HepG2 (cell line): Measurements from ENCODE around the gene SPAG9. TPM values are rescaled to one million over a fixed set of nuclear protein-coding genes. Genes with fewer than 3 reads are reported as not detected.
A peak's percentile ranks its signal among the peaks of the same experiment; 100 is the strongest.

ENCODE experiments used
- DNMT3B ChIP-seq: conservative IDR thresholded peaks from 2 replicates; pipeline ENCODE4 v1.6.1; 2016; ENCODE audit warnings: missing biosample characterization, control low read depth
- GABPB1 ChIP-seq: IDR thresholded peaks from 2 replicates; pipeline ENCODE4 v1.6.1; 2016; ENCODE audit warnings: mild to moderate bottlenecking, missing genetic modification reagents, moderate library complexity, missing compliant biosample characterization
- HMG20B ChIP-seq: conservative IDR thresholded peaks from 2 replicates; pipeline ENCODE4 v1.6.1; 2016; ENCODE audit warnings: missing genetic modification reagents, missing compliant biosample characterization
- HOXA7 ChIP-seq: sonication (generic); formaldehyde crosslinking; IDR thresholded peaks from 2 replicates; pipeline ENCODE4 v1.8.1; 2022; ENCODE audit warnings: mild to moderate bottlenecking, missing genetic modification reagents, moderate library complexity
- KMT2B ChIP-seq: IDR thresholded peaks from 2 replicates; pipeline ENCODE4 v1.6.1; 2016; ENCODE audit warnings: missing genetic modification reagents, missing compliant biosample characterization
- NFE2L1 ChIP-seq: sonication (generic); formaldehyde crosslinking; IDR thresholded peaks from 2 replicates; pipeline ENCODE4 v1.4.0; 2020; ENCODE audit warnings: missing genetic modification reagents, mild to moderate bottlenecking, borderline replicate concordance
- NFIB ChIP-seq: sonication (generic); formaldehyde crosslinking; IDR thresholded peaks from 2 replicates; pipeline ENCODE4 v1.9.0; 2021; ENCODE audit warnings: missing genetic modification reagents, mild to moderate bottlenecking, borderline replicate concordance
- POLR2AphosphoS2 ChIP-seq: IDR thresholded peaks from 2 replicates; pipeline ENCODE4 v1.6.1; 2011; ENCODE audit warnings: low read depth, low read length, improper control_type of control experiment
- RAD51 ChIP-seq: fragments of 450-650 bp; IDR thresholded peaks from 2 replicates; pipeline ENCODE4 v1.6.1; 2016; ENCODE audit warnings: borderline replicate concordance
- SIN3B ChIP-seq: fragments of 150-350 bp; IDR thresholded peaks from 2 replicates; pipeline ENCODE4 v1.6.1; 2014; ENCODE audit warnings: low read length
- SMYD3 ChIP-seq: sonication (generic); formaldehyde crosslinking; IDR thresholded peaks from 2 replicates; pipeline ENCODE4 v1.8.1; 2023; ENCODE audit warnings: mild to moderate bottlenecking, missing genetic modification reagents
- SP2 ChIP-seq: sonication (generic); formaldehyde crosslinking; IDR thresholded peaks from 2 replicates; pipeline ENCODE4 v1.5.1; 2020; ENCODE audit warnings: mild to moderate bottlenecking, missing genetic modification reagents
- TARDBP ChIP-seq: sonication (generic); formaldehyde crosslinking; IDR thresholded peaks from 2 replicates; pipeline ENCODE4 v1.8.0; 2022; ENCODE audit warnings: mild to moderate bottlenecking, missing genetic modification reagents
- ZNF251 ChIP-seq: sonication (generic); formaldehyde crosslinking; IDR thresholded peaks from 2 replicates; pipeline ENCODE4 v1.9.0; 2021; ENCODE audit warnings: mild to moderate bottlenecking, missing genetic modification reagents
- ZNF335 ChIP-seq: sonication (generic); formaldehyde crosslinking; IDR thresholded peaks from 2 replicates; pipeline ENCODE4 v1.4.0; 2020; ENCODE audit warnings: missing genetic modification reagents
- ZNF567 ChIP-seq: sonication (generic); formaldehyde crosslinking; IDR thresholded peaks from 2 replicates; pipeline ENCODE4 v1.8.1; 2023; ENCODE audit warnings: mild to moderate bottlenecking, missing genetic modification reagents, borderline replicate concordance
- ZNF577 ChIP-seq: sonication (generic); formaldehyde crosslinking; IDR thresholded peaks from 2 replicates; pipeline ENCODE4 v1.4.0; 2020; ENCODE audit warnings: mild to moderate bottlenecking, low read depth, missing genetic modification reagents, borderline replicate concordance
- ZNF790 ChIP-seq: sonication (generic); formaldehyde crosslinking; IDR thresholded peaks from 2 replicates; pipeline ENCODE4 v1.8.0; 2022; ENCODE audit warnings: missing genetic modification reagents, mild to moderate bottlenecking, borderline replicate concordance
- polyA plus RNA-seq, 8 experiments: library from polyadenylated mRNA; depleted of rRNA in 3 of 8; stranded (reverse) in 7 of 8; unstranded in 1 of 8; fragments of >200 nt; fragmentation: Illumina TruSeq in 4 of 8; extraction: Trizol in 4 of 8; gene quantifications; 2 replicates each; pipeline versions ENCODE4 v1.2.1 to v1.2.3, GENCODE V29; 2011 to 2016; ENCODE audit warnings: low read depth in 4 of 8, missing spikeins in 1 of 8, mixed read lengths in 1 of 8; ENCODE audit not compliant: insufficient read depth in 1 of 8
- total RNA-seq, 5 experiments: library from RNA; depleted of rRNA; stranded (reverse); fragments of >200 nt; fragmentation: Illumina TruSeq; extraction: Trizol; gene quantifications; 2 replicates each; pipeline ENCODE4 v1.2.3, GENCODE V29; 2016; ENCODE audit warnings: low read depth in 1 of 5
- TF ChIP-seq, protein P1 (sequence below): sonication (generic); formaldehyde crosslinking; IDR thresholded peaks from 2 replicates; pipeline ENCODE4 v1.8.1; 2023; ENCODE audit warnings: mild to moderate bottlenecking, missing genetic modification reagents
- TF ChIP-seq, protein P2 (sequence below): sonication (generic); formaldehyde crosslinking; IDR thresholded peaks from 2 replicates; pipeline ENCODE4 v1.5.1; 2020; ENCODE audit warnings: mild to moderate bottlenecking, missing genetic modification reagents
- TF ChIP-seq, protein P3 (sequence below): sonication (generic); formaldehyde crosslinking; conservative IDR thresholded peaks from 2 replicates; pipeline ENCODE4 v1.8.0; 2022; ENCODE audit warnings: missing genetic modification reagents
- TF ChIP-seq, protein P4 (sequence below): sonication (generic); formaldehyde crosslinking; IDR thresholded peaks from 2 replicates; pipeline ENCODE4 v1.4.0; 2020; ENCODE audit warnings: low read depth, mild to moderate bottlenecking, missing genetic modification reagents

Gene SPAG9
- total and polyA plus RNA-seq, 2 of the 13 experiments (the other 11 are each of a cell fraction or from before 2014, with no cell fraction given) = 43.2 to 78.6 TPM

DNA sequence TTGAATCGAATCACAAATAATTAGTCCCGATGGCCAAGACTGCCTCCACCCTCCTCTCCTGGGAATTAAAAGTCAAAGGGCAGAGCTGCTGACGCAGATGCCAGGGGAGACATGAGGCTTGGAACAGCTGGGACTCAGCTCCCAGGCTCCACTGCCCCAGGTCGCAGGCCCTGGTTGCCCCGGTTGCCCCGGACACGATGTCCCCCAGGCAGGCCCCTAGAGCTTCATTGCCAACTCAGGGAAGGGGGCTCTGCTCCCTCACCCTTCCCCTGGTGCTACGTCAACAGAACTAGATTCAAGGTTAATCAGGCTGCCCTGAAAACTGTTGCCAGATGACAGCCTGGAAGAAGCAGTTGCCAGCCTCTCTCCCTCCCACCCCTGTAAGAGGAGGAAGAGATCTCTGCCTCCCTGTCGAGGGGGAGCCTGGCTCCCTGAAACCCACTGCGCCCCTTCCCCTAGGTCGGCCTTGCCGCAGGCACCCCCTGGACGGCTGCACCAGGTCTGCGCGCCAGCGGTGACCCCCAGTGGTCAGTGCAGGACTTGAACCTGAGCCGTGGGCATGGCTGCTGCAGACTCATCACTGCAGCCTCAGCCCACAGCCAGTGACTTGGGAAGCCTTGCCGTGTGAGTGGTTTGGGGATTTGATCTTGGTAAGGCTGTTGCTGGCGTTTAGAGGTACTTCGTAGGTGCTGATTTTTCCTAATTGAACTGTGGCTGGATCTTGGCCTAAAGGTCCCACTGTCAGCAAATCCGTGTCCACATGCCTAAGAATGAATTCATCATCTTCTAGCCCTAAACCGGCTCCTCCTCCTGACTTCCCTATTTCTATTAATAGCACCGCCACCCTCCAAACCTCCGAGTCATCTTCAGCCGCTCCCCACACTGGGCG lies 170.4 kb downstream of the SPAG9 start (continued):
- TF ChIP-seq ZNF251 (CRISPR knock-in tag) (no peak), KMT2B (CRISPR knock-in tag) (0 out of 2 replicates have a peak, but pooled peaks have one; percentile 11), NFIB (CRISPR knock-in tag) (0 out of 2 replicates have a peak, but pooled peaks have one; percentile 63), ZNF577 (0 out of 2 replicates have a peak, but pooled peaks have one; percentile 68), TARDBP (CRISPR knock-in tag) (no peak; the same call in 1 of the 2 replicates), RAD51 (no peak), NFE2L1 (CRISPR knock-in tag) (no peak), SIN3B (no peak), ZNF335 (CRISPR knock-in tag) (no peak), ZNF790 (CRISPR knock-in tag) (no peak), GABPB1 (CRISPR knock-in tag) (peak; percentile 69; the same call in 1 of the 2 replicates), DNMT3B (no peak), SMYD3 (CRISPR knock-in tag) (no peak), POLR2AphosphoS2 (no peak), ZNF567 (CRISPR knock-in tag) (0 out of 2 replicates have a peak, but pooled peaks have one; percentile 59), HMG20B (CRISPR knock-in tag) (no peak), HOXA7 (CRISPR knock-in tag) (no peak), SP2 (CRISPR knock-in tag) (no peak)
- TF ChIP-seq, protein P1, sequence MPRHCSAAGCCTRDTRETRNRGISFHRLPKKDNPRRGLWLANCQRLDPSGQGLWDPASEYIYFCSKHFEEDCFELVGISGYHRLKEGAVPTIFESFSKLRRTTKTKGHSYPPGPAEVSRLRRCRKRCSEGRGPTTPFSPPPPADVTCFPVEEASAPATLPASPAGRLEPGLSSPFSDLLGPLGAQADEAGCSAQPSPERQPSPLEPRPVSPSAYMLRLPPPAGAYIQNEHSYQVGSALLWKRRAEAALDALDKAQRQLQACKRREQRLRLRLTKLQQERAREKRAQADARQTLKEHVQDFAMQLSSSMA (CRISPR knock-in tag) = peak; percentile 83; the same call in 1 of the 2 replicates
- TF ChIP-seq, protein P2, sequence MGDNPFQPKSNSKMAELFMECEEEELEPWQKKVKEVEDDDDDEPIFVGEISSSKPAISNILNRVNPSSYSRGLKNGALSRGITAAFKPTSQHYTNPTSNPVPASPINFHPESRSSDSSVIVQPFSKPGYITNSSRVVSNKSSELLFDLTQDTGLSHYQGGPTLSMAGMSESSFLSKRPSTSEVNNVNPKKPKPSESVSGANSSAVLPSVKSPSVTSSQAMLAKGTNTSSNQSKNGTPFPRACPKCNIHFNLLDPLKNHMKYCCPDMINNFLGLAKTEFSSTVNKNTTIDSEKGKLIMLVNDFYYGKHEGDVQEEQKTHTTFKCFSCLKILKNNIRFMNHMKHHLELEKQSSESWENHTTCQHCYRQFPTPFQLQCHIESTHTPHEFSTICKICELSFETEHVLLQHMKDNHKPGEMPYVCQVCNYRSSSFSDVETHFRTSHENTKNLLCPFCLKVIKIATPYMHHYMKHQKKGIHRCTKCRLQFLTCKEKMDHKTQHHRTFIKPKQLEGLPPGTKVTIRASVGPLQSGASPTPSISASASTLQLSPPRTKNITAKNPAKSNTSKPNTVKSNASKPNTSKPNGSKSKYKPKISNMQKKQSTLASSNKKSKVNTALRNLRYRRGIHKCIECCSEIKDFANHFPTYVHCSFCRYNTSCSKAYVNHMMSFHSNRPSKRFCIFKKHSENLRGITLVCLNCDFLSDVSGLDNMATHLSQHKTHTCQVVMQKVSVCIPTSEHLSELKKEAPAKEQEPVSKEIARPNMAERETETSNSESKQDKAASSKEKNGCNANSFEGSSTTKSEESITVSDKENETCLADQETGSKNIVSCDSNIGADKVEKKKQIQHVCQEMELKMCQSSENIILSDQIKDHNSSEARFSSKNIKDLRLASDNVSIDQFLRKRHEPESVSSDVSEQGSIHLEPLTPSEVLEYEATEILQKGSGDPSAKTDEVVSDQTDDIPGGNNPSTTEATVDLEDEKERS (CRISPR knock-in tag) = no peak
- TF ChIP-seq, protein P3, sequence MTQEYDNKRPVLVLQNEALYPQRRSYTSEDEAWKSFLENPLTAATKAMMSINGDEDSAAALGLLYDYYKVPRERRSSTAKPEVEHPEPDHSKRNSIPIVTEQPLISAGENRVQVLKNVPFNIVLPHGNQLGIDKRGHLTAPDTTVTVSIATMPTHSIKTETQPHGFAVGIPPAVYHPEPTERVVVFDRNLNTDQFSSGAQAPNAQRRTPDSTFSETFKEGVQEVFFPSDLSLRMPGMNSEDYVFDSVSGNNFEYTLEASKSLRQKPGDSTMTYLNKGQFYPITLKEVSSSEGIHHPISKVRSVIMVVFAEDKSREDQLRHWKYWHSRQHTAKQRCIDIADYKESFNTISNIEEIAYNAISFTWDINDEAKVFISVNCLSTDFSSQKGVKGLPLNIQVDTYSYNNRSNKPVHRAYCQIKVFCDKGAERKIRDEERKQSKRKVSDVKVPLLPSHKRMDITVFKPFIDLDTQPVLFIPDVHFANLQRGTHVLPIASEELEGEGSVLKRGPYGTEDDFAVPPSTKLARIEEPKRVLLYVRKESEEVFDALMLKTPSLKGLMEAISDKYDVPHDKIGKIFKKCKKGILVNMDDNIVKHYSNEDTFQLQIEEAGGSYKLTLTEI (CRISPR knock-in tag) = no peak
- TF ChIP-seq, protein P4, sequence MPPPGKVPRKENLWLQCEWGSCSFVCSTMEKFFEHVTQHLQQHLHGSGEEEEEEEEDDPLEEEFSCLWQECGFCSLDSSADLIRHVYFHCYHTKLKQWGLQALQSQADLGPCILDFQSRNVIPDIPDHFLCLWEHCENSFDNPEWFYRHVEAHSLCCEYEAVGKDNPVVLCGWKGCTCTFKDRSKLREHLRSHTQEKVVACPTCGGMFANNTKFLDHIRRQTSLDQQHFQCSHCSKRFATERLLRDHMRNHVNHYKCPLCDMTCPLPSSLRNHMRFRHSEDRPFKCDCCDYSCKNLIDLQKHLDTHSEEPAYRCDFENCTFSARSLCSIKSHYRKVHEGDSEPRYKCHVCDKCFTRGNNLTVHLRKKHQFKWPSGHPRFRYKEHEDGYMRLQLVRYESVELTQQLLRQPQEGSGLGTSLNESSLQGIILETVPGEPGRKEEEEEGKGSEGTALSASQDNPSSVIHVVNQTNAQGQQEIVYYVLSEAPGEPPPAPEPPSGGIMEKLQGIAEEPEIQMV (CRISPR knock-in tag) = no peak
